C4-2B (cell line): ENCODE results near the gene TMEM72.

Source experiments
- ZFX ChIP-seq: fragments of 450-650 bp; IDR thresholded peaks from 2 replicates; pipeline ENCODE4 v1.6.1; 2017
- TF ChIP-seq, protein P1 (sequence below): fragments of 450-650 bp; conservative IDR thresholded peaks from 2 replicates; pipeline ENCODE4 v1.5.1; 2017; ENCODE audit warnings: mild to moderate bottlenecking

DNA sequence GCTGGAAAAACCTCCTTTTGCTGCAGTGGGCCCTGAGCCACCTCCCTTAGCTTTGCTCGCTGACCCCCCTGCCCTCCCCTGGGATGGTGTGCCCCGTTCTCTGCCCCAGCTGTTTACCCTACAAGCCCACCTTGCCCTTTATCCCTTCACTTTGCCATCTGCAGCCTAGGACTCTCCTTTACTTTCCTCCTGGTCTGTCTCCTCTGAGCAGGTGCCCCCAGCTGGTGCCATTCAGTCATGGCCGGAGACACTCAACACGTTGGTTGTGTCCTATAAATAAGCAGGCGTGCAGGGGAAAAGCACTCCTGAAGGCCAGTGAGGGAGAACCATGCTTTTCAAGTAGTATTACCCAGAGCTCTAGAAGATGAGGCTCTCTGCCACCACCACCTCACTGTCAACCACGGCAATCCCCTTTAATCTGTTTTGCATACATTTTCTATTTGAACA, 54.5 kb downstream of the TMEM72 start:
- TF ChIP-seq, protein P1, sequence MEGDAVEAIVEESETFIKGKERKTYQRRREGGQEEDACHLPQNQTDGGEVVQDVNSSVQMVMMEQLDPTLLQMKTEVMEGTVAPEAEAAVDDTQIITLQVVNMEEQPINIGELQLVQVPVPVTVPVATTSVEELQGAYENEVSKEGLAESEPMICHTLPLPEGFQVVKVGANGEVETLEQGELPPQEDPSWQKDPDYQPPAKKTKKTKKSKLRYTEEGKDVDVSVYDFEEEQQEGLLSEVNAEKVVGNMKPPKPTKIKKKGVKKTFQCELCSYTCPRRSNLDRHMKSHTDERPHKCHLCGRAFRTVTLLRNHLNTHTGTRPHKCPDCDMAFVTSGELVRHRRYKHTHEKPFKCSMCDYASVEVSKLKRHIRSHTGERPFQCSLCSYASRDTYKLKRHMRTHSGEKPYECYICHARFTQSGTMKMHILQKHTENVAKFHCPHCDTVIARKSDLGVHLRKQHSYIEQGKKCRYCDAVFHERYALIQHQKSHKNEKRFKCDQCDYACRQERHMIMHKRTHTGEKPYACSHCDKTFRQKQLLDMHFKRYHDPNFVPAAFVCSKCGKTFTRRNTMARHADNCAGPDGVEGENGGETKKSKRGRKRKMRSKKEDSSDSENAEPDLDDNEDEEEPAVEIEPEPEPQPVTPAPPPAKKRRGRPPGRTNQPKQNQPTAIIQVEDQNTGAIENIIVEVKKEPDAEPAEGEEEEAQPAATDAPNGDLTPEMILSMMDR = no peak
- no peak for TF ChIP-seq ZFX
